Hindlimb muscle (tissue), 1 donor: ENCODE measurements around the gene CLRN2. TPM values are rescaled to one million over a fixed set of nuclear protein-coding genes. Genes with fewer than 3 reads are reported as not detected.
"Not testable (repeated sequence)": the region's sequence is repeated elsewhere in the genome, so short reads cannot be mapped to it uniquely, and the experiment has no call there.

ENCODE experiments used
- DNase-seq: peaks from one replicate; pipeline ENCODE4 v3.0.0-alpha.2; 2013
- polyA plus RNA-seq: library from polyadenylated mRNA; unstranded; fragments of 120-200 nt; gene quantifications from one replicate; pipeline ENCODE4 v1.2.1, GENCODE V29; 2013; ENCODE audit not compliant: insufficient read length

The CLRN2 gene
- polyA plus RNA-seq, 1 donor = not detected

GRCh38 chr4:17510582-17510981, 4.4 kb upstream of the CLRN2 start:
- no peak for DNase-seq

- peak; percentile 8 for DNase-seq
These were observed 3.9 kb upstream of the CLRN2 start for GRCh38 chr4:17511051-17511450.

- peak; percentile 59 for DNase-seq
These were observed 3.4 kb upstream of the CLRN2 start for GRCh38 chr4:17511509-17511949.

GRCh38 chr4:17511950-17512795, 2.8 kb upstream of the CLRN2 start, which contains the start of gene QDPR:
QDPR (minus strand) TSS chr4:17512090; CDS start chr4:17512054, 36 bp downstream.
- DNase-seq = peak; percentile 74

- DNase-seq = no peak
These were observed 1.8 kb upstream of the CLRN2 start for GRCh38 chr4:17512973-17513665.

GRCh38 chr4:17515445-17516407, 761 bp downstream of the CLRN2 start:
- DNase-seq = no peak

GRCh38 chr4:17516980-17517379, 2.0 kb downstream of the CLRN2 start:
- DNase-seq = no peak

- DNase-seq = no peak
These were observed 2.7 kb downstream of the CLRN2 start for GRCh38 chr4:17517664-17518063.

GRCh38 chr4:17521595-17521994, 6.6 kb downstream of the CLRN2 start:
- no peak for DNase-seq

- no peak for DNase-seq
These were observed 8.7 kb downstream of the CLRN2 start for GRCh38 chr4:17523662-17524061.

GRCh38 chr4:17526695-17527477, 11.9 kb downstream of the CLRN2 start:
- no peak for DNase-seq

GRCh38 chr4:17528551-17529165, 13.7 kb downstream of the CLRN2 start:
- DNase-seq = no peak

- no peak for DNase-seq
These were observed 16.7 kb downstream of the CLRN2 start for GRCh38 chr4:17531538-17532285.

- no peak for DNase-seq
These were observed 19.7 kb downstream of the CLRN2 start for GRCh38 chr4:17534705-17535104.

- DNase-seq = no peak
These were observed 20.3 kb downstream of the CLRN2 start for GRCh38 chr4:17535242-17535641.

GRCh38 chr4:17535906-17536305, 20.9 kb downstream of the CLRN2 start:
- no peak for DNase-seq

GRCh38 chr4:17537060-17537459, 22.1 kb downstream of the CLRN2 start:
- DNase-seq = not testable (repeated sequence)

- DNase-seq = no peak
These were observed 29.2 kb downstream of the CLRN2 start for GRCh38 chr4:17544205-17544604.

- no peak for DNase-seq
These were observed 29.9 kb downstream of the CLRN2 start for GRCh38 chr4:17544831-17545234.

GRCh38 chr4:17545374-17546140, 30.6 kb downstream of the CLRN2 start:
- no peak for DNase-seq
